A549 (cell line): ENCODE measurements around the gene TUBA4B. TPM values are rescaled to one million over a fixed set of nuclear protein-coding genes. Genes with fewer than 3 reads are reported as not detected.

Experiments
- ATAC-seq, 2 experiments: fragments of 200-7000 bp in 1 of 2; fragments of >200 bp in 1 of 2; cut with Nextera tagmentation in 1 of 2; cut with Tn5 transposase in 1 of 2; 3 replicates each; pipeline versions ENCODE4 v1.8.0 to v1.9.1; 2018 to 2020; ENCODE audit warnings: mild to moderate bottlenecking in 1 of 2, moderate library complexity in 1 of 2
- CTCF ChIA-PET: fragments of 300-600 bp; sonication (Branson Sonifier 250); formaldehyde crosslinking; extraction: SDS; loops from one replicate; lab custom pipeline; 2021; ENCODE audit warnings: antibody characterized with exemption, inconsistent platforms; lab: Yijun Ruan, JAX
- POLR2A ChIA-PET: fragments of 350-600 bp; formaldehyde crosslinking; extraction: SDS; loops from one replicate; lab custom pipeline; 2021; ENCODE audit warnings: antibody characterized with exemption, inconsistent platforms; lab: Yijun Ruan, JAX
- DNase-seq, 2 experiments: peaks; one replicate each; pipeline versions ENCODE4 v3.0.0 to v3.0.0-alpha.2; 2011 to 2016; ENCODE audit warnings: low read depth in 1 of 2, low spot score in 1 of 2
- FAIRE-seq: peaks from 2 replicates; lab custom pipeline; 2011; peaks lifted over from hg19 to GRCh38; lab: Jason Lieb, UNC
- H3K27ac ChIP-seq, 2 experiments: fragments of >200 bp; sonication (Bioruptor Twin); formaldehyde crosslinking; 3 replicates each; pipeline ENCODE4 v1.5.1; 2016 to 2017
- H3K4me1 ChIP-seq: fragments of >200 bp; sonication (Bioruptor Twin); formaldehyde crosslinking; 3 replicates; pipeline ENCODE4 v1.6.1; 2016
- H3K4me2 ChIP-seq: fragments of >200 bp; sonication (Bioruptor Twin); formaldehyde crosslinking; 3 replicates; pipeline ENCODE4 v1.6.1; 2016
- H3K4me3 ChIP-seq: fragments of >200 bp; sonication (Bioruptor Twin); formaldehyde crosslinking; 3 replicates; pipeline ENCODE4 v1.5.1; 2016
- H3K9me3 ChIP-seq: fragments of >200 bp; sonication (Bioruptor Twin); formaldehyde crosslinking; 3 replicates; pipeline ENCODE4 v1.6.1; 2016
- BCL3 ChIP-seq: fragments of >200 bp; sonication (Bioruptor Twin); formaldehyde crosslinking; IDR thresholded peaks from 3 replicates; pipeline ENCODE4 v1.6.1; 2016
- BHLHE40 ChIP-seq: IDR thresholded peaks from 2 replicates; pipeline ENCODE4 v1.6.1; 2012; ENCODE audit warnings: low read depth, low read length, inconsistent platforms
- CBX8 ChIP-seq: fragments of 200-600 bp; sonication (generic); IDR thresholded peaks from 2 replicates; pipeline ENCODE4 v1.6.1; 2016
- CHD4 ChIP-seq: fragments of 200-600 bp; sonication (generic); IDR thresholded peaks from 2 replicates; pipeline ENCODE4 v1.6.1; 2016; ENCODE audit warnings: antibody characterized with exemption, mild to moderate bottlenecking, borderline replicate concordance
- EHF ChIP-seq: fragments of 250-450 bp; sonication (Bioruptor Pico); IDR thresholded peaks from 2 replicates; pipeline ENCODE4 v1.5.0; 2020; ENCODE audit warnings: mild to moderate bottlenecking
- ELK1 ChIP-seq: fragments of 150-350 bp; IDR thresholded peaks from 2 replicates; pipeline ENCODE4 v1.6.1; 2014; ENCODE audit warnings: low read depth, mild to moderate bottlenecking, low read length
- FOSL2 ChIP-seq, 2 experiments: fragments of 450-650 bp in 1 of 2; fragments of >200 bp in 1 of 2; sonication (Bioruptor Twin) in 1 of 2; formaldehyde crosslinking; IDR thresholded peaks; 2 replicates each; pipeline versions ENCODE4 v1.5.0 to v1.6.1; 2016 to 2020; ENCODE audit warnings: mild to moderate bottlenecking in 1 of 2, moderate library complexity in 1 of 2
- FOXS1 ChIP-seq: fragments of 250-450 bp; sonication (Bioruptor Pico); IDR thresholded peaks from 2 replicates; pipeline ENCODE4 v1.5.0; 2020; ENCODE audit warnings: mild to moderate bottlenecking, moderate library complexity
- HMGXB4 ChIP-seq: fragments of 250-450 bp; sonication (Bioruptor Pico); IDR thresholded peaks from 2 replicates; pipeline ENCODE4 v1.5.0; 2021; ENCODE audit warnings: mild to moderate bottlenecking, moderate library complexity, borderline replicate concordance
- HOXB13 ChIP-seq: fragments of 250-450 bp; sonication (Bioruptor Pico); IDR thresholded peaks from 2 replicates; pipeline ENCODE4 v1.5.0; 2020; ENCODE audit warnings: low read depth, mild to moderate bottlenecking, moderate library complexity
- NPAS2 ChIP-seq: fragments of 250-450 bp; sonication (Bioruptor Pico); IDR thresholded peaks from 2 replicates; pipeline ENCODE4 v1.8.0; 2022; ENCODE audit warnings: mild to moderate bottlenecking, moderate library complexity, borderline replicate concordance
- POLR2A ChIP-seq: IDR thresholded peaks from 2 replicates; pipeline ENCODE4 v1.6.1; 2012; ENCODE audit warnings: mild to moderate bottlenecking, low read length
- RAD21 ChIP-seq, 2 experiments: fragments of >200 bp in 1 of 2; sonication (Bioruptor Twin) in 1 of 2; formaldehyde crosslinking in 1 of 2; IDR thresholded peaks in 1 of 2; conservative IDR thresholded peaks in 1 of 2; 2 replicates in 1 of 2; 3 replicates in 1 of 2; pipeline ENCODE4 v1.6.1; 2012 to 2018; ENCODE audit warnings: inconsistent platforms in 1 of 2
- REST ChIP-seq: fragments of 200-600 bp; sonication (generic); IDR thresholded peaks from 2 replicates; pipeline ENCODE4 v1.6.1; 2016; ENCODE audit warnings: antibody characterized with exemption, mild to moderate bottlenecking, moderate library complexity
- RFX5 ChIP-seq: fragments of 450-650 bp; IDR thresholded peaks from 2 replicates; pipeline ENCODE4 v1.7.1; 2014; ENCODE audit warnings: antibody characterized with exemption, mild to moderate bottlenecking, moderate library complexity
- TP53 ChIP-seq: fragments of 250-450 bp; sonication (Bioruptor Pico); IDR thresholded peaks from 2 replicates; pipeline ENCODE4 v1.5.0; 2021; ENCODE audit warnings: mild to moderate bottlenecking, moderate library complexity
- WGBS: methylation state at CpG from one replicate; pipeline ENCODE4 v1.1.6; 2017; ENCODE audit errors: missing lambda C conversion rate; 5-methylcytosine and 5-hydroxymethylcytosine counted together
- polyA plus RNA-seq, 4 experiments: library from polyadenylated mRNA; depleted of rRNA in 3 of 4; stranded (reverse); fragments of >200 nt; fragmentation: RNase III in 1 of 4; extraction: RNeasy Plus Mini Kit Qiagen cat#74134 plus additional on column Dnase treatment in 1 of 4; gene quantifications; 2 replicates in 3 of 4; 3 replicates in 1 of 4; pipeline ENCODE4 v1.2.3, GENCODE V29; 2011 to 2017

TUBA4B gene
- polyA plus RNA-seq, 2 of the 4 experiments (the other 2 are of a cell fraction): 0.71 to 0.94 TPM

- ChIA-PET POLR2A (interaction anchor here (3.8 kb wide), 1 partner anchor 57 kb away, joined by 19 read pairs; no protein-coding TSS in a partner anchor), CTCF (interaction anchor here (1.0 to 7.3 kb wide), 8 partner anchors 8 to 82 kb away, joined by 4 to 79 read pairs (median 6); partner anchors contain the start of genes ANKZF1, ATG9A and DNAJB2)
- H3K4me1 ChIP-seq: peaks cover 30% of the 10 kb centered on the region
- ATAC-seq (no peak), FAIRE-seq (no peak), DNase-seq (no peak)
- H3K27ac ChIP-seq: peak overlapping the region; percentile 92 to 95
- peak overlapping the region; percentile 93 for H3K4me2 ChIP-seq
- no peaks in the 10 kb centered on the region for H3K9me3 ChIP-seq
- H3K4me3 ChIP-seq: no peak overlapping the region
- WGBS: 93% methylated on average over 6 of the region's 6 CpGs
- TF ChIP-seq HMGXB4 (CRISPR knock-in tag): no peak
- no peak for TF ChIP-seq RFX5
- TF ChIP-seq BHLHE40: no peak
- TF ChIP-seq TP53 (CRISPR knock-in tag): no peak
- TF ChIP-seq POLR2A: no peak
- no peak for TF ChIP-seq FOXS1 (CRISPR knock-in tag)
- no peak for TF ChIP-seq NPAS2
- no peak for TF ChIP-seq FOSL2 (IDR thresholded peaks at IDR 0.05)
- no peak for TF ChIP-seq FOSL2 (CRISPR knock-in tag; IDR thresholded peaks at IDR 0.05)
- TF ChIP-seq CBX8: no peak
- no peak for TF ChIP-seq HOXB13
- TF ChIP-seq CHD4: no peak
- no peak for TF ChIP-seq ELK1
- TF ChIP-seq EHF (CRISPR knock-in tag): no peak
These were observed 36.5 kb upstream of the TUBA4B start for GRCh38 chr2:219216535-219216915.

GRCh38 chr2:219218217-219218731 lies 34.8 kb upstream of the TUBA4B start:
- FAIRE-seq (no peak), DNase-seq (peak; percentile 48 to 80), ATAC-seq (peak; percentile 84 to 85)
- Histone ChIP-seq H3K9me3 (no peaks in the 10 kb centered on the region), H3K4me3 (peak overlapping the region; percentile 65), H3K27ac (peak overlapping the region; percentile 92 to 95), H3K4me2 (peak overlapping the region; percentile 93), H3K4me1 (peaks cover 30% of the 10 kb centered on the region)
- ChIA-PET POLR2A (interaction anchor here (0.5 to 3.8 kb wide), 12 partner anchors 9 to 222 kb away, joined by 3 to 25 read pairs (median 8); partner anchors contain the start of genes ANKZF1, ATG9A, CNPPD1 and DNAJB2), CTCF (interaction anchor here (0.6 to 7.3 kb wide), 12 partner anchors 19 to 312 kb away, joined by 3 to 79 read pairs (median 4); partner anchors contain the start of gene DNAJB2)
- TF ChIP-seq BCL3: no peak
- peak; percentile 82 for TF ChIP-seq REST
- 0 out of 2 replicates have a peak, but pooled peaks have one; percentile 26 for TF ChIP-seq HOXB13
- peak in 1 of 2 experiments; percentile 13; a peak in 1 of 5 replicates for TF ChIP-seq RAD21 (conservative IDR thresholded peaks at IDR 0.05 in 1 of 2, IDR thresholded peaks at IDR 0.05 in 1 of 2)
- peak; percentile 37; the same call in 1 of the 2 replicates for TF ChIP-seq EHF (CRISPR knock-in tag)
- TF ChIP-seq, all 56 proteins: peak for 4
- 0% methylated on average over 10 of the region's 37 CpGs for WGBS
